Endodermal cell (in vitro differentiated cells): ENCODE results near the gene SLC26A8. TPM values are rescaled to one million over a fixed set of nuclear protein-coding genes. Genes with fewer than 3 reads are reported as not detected.

ENCODE experiments used
- DNase-seq: peaks from one replicate; pipeline ENCODE4 v3.0.0-alpha.2; 2017
- H3K27ac ChIP-seq: 2 replicates; pipeline ENCODE4 v1.5.1; 2013; ENCODE audit warnings: mild to moderate bottlenecking, low read depth, low read length, moderate library complexity
- H3K27me3 ChIP-seq: 2 replicates; pipeline ENCODE4 v1.6.1; 2013; ENCODE audit warnings: mild to moderate bottlenecking, low read length, moderate library complexity; ENCODE audit not compliant: insufficient read depth, control insufficient read depth, poor library complexity, severe bottlenecking
- H3K36me3 ChIP-seq: 2 replicates; pipeline ENCODE4 v1.7.0; 2013; ENCODE audit warnings: mild to moderate bottlenecking, low read length, moderate library complexity; ENCODE audit not compliant: control insufficient read depth, insufficient read depth
- H3K4me1 ChIP-seq: one replicate; pipeline ENCODE4 v1.7.0; 2013; ENCODE audit warnings: low read length; ENCODE audit not compliant: control insufficient read depth, insufficient read depth
- H3K4me3 ChIP-seq: 2 replicates; pipeline ENCODE4 v1.5.1; 2013; ENCODE audit warnings: mild to moderate bottlenecking, low read length, moderate library complexity
- H3K9ac ChIP-seq: 2 replicates; pipeline ENCODE4 v1.6.1; 2013; ENCODE audit warnings: mild to moderate bottlenecking, low read length, moderate library complexity; ENCODE audit not compliant: poor library complexity, severe bottlenecking; ENCODE audit errors: extremely low read depth
- H3K9me3 ChIP-seq: 2 replicates; pipeline ENCODE4 v1.6.1; 2013; ENCODE audit warnings: mild to moderate bottlenecking, low read length, moderate library complexity; ENCODE audit not compliant: control insufficient read depth
- H3K27ac Mint-ChIP-seq: 2 replicates; pipeline ENCODE4 v1.8.0; 2020; ENCODE audit warnings: mixed read lengths
- H3K27me3 Mint-ChIP-seq: 2 replicates; pipeline ENCODE4 v1.8.0; 2021; ENCODE audit warnings: mild to moderate bottlenecking, mixed read lengths; ENCODE audit not compliant: insufficient read depth
- H3K36me3 Mint-ChIP-seq: 2 replicates; pipeline ENCODE4 v1.8.0; 2020; ENCODE audit warnings: low read depth, mixed read lengths
- H3K4me1 Mint-ChIP-seq: 2 replicates; pipeline ENCODE4 v1.8.0; 2020; ENCODE audit warnings: mixed read lengths
- H3K4me3 Mint-ChIP-seq: 2 replicates; pipeline ENCODE4 v1.8.0; 2020; ENCODE audit warnings: mild to moderate bottlenecking, moderate library complexity, mixed read lengths
- H3K9me3 Mint-ChIP-seq: 2 replicates; pipeline ENCODE4 v1.8.0; 2020; ENCODE audit warnings: mild to moderate bottlenecking, mixed read lengths
- WGBS, 2 experiments: methylation state at CpG; one replicate each; pipeline versions ENCODE4 v1.1.5 to v1.1.7; 2013; ENCODE audit warnings: missing lambda C conversion rate in 2 of 2, mixed read lengths in 1 of 2; ENCODE audit not compliant: insufficient coverage in 1 of 2, insufficient read length in 1 of 2; 5-methylcytosine and 5-hydroxymethylcytosine counted together
- total RNA-seq, 2 donors: library from RNA; stranded (reverse); fragmentation: NEBNext Ultra II Directional in 1 of 2; extraction: Animal tissue kit (Norgen Biotek cat#: 25700) in 1 of 2; gene quantifications; 2 replicates in 1 of 2; 3 replicates in 1 of 2; pipeline ENCODE4 v1.2.1, GENCODE V29; 2021
- TF ChIP-seq, protein P1 (sequence below): fragments of 200-600 bp; sonication (generic); conservative IDR thresholded peaks from 2 replicates; pipeline ENCODE4 v1.5.0; 2021; ENCODE audit warnings: antibody characterized with exemption, mild to moderate bottlenecking

The SLC26A8 gene
- total RNA-seq, 2 donors from 2014 or later, result not detected

DNA sequence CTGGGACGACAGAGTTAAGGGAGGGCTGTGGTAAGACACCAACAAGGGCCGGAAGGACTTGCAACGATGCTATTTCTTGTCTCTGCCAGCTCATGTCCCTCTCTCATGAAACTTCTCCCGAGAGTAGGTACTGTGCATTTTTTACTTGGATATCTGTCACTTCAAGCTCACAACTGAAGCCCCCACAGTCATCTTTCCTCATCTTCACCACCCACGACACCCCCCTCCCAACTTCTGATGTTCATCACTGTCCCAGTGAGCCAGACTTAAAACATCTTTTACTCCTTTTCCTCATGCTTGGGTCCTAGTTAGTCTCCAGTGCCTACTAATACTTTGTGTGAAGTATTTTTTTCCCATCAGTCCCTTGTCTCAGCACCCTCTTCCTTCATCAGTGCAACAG lies 68.9 kb downstream of the SLC26A8 start:
- no peaks in the 10 kb centered on the region for H3K36me3 ChIP-seq
- H3K4me1 ChIP-seq, result no peaks in the 10 kb centered on the region
- Mint-ChIP-seq H3K36me3 (no peaks in the 10 kb centered on the region), H3K4me1 (no peaks in the 10 kb centered on the region), H3K4me3 (no peak overlapping the region), H3K27ac (no peak overlapping the region), H3K9me3 (no peaks in the 10 kb centered on the region), H3K27me3 (peaks cover 8% of the 10 kb centered on the region)
- H3K9ac ChIP-seq, result no peak overlapping the region
- H3K9me3 ChIP-seq, result no peaks in the 10 kb centered on the region
- H3K27ac ChIP-seq, result no peak overlapping the region
- no peak for DNase-seq
- TF ChIP-seq, protein P1, sequence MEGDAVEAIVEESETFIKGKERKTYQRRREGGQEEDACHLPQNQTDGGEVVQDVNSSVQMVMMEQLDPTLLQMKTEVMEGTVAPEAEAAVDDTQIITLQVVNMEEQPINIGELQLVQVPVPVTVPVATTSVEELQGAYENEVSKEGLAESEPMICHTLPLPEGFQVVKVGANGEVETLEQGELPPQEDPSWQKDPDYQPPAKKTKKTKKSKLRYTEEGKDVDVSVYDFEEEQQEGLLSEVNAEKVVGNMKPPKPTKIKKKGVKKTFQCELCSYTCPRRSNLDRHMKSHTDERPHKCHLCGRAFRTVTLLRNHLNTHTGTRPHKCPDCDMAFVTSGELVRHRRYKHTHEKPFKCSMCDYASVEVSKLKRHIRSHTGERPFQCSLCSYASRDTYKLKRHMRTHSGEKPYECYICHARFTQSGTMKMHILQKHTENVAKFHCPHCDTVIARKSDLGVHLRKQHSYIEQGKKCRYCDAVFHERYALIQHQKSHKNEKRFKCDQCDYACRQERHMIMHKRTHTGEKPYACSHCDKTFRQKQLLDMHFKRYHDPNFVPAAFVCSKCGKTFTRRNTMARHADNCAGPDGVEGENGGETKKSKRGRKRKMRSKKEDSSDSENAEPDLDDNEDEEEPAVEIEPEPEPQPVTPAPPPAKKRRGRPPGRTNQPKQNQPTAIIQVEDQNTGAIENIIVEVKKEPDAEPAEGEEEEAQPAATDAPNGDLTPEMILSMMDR, result no peak
- 89 to 90% methylated on average over 4 to 5 of the region's 5 CpGs for WGBS, 2 experiments
- H3K4me3 ChIP-seq, result no peak overlapping the region
- H3K27me3 ChIP-seq, result no peaks in the 10 kb centered on the region

GRCh38 chr6:35955071-35955470 lies 69.4 kb downstream of the SLC26A8 start:
- H3K27me3 ChIP-seq, result no peaks in the 10 kb centered on the region
- no peaks in the 10 kb centered on the region for H3K4me1 ChIP-seq
- no peak for DNase-seq
- H3K27ac ChIP-seq, result no peak overlapping the region
- no peak overlapping the region for H3K4me3 Mint-ChIP-seq
- peaks cover 8% of the 10 kb centered on the region for H3K27me3 Mint-ChIP-seq
- H3K36me3 Mint-ChIP-seq, result no peaks in the 10 kb centered on the region
- no peaks in the 10 kb centered on the region for H3K9me3 ChIP-seq
- H3K9me3 Mint-ChIP-seq, result no peaks in the 10 kb centered on the region
- H3K27ac Mint-ChIP-seq, result no peak overlapping the region
- 97 to 100% methylated on average over 6 to 8 of the region's 8 CpGs for WGBS, 2 experiments
- H3K4me1 Mint-ChIP-seq, result no peaks in the 10 kb centered on the region
- no peak overlapping the region for H3K4me3 ChIP-seq
- H3K9ac ChIP-seq, result no peak overlapping the region
- TF ChIP-seq, protein P1, result no peak
- H3K36me3 ChIP-seq, result no peaks in the 10 kb centered on the region

GRCh38 chr6:35954333-35954732 lies 70.1 kb downstream of the SLC26A8 start:
- H3K9me3 ChIP-seq, result no peaks in the 10 kb centered on the region
- Mint-ChIP-seq H3K27me3 (peaks cover 8% of the 10 kb centered on the region), H3K4me3 (no peak overlapping the region), H3K4me1 (no peaks in the 10 kb centered on the region), H3K36me3 (no peaks in the 10 kb centered on the region), H3K27ac (no peak overlapping the region), H3K9me3 (no peaks in the 10 kb centered on the region)
- H3K4me1 ChIP-seq, result no peaks in the 10 kb centered on the region
- no peak overlapping the region for H3K9ac ChIP-seq
- no peaks in the 10 kb centered on the region for H3K27me3 ChIP-seq
- H3K4me3 ChIP-seq, result no peak overlapping the region
- no peak overlapping the region for H3K27ac ChIP-seq
- TF ChIP-seq, protein P1, result no peak
- 89 to 95% methylated on average over 7 of the region's 7 CpGs for WGBS, 2 experiments
- no peak for DNase-seq
- no peaks in the 10 kb centered on the region for H3K36me3 ChIP-seq
